KOPT-K1 (cell line): ENCODE data around the gene WDR35.
"Not testable (repeated sequence)": the region's sequence is repeated elsewhere in the genome, so short reads cannot be mapped to it uniquely, and the experiment has no call there.

Experiments
- H3K27ac ChIP-seq: fragments of 200-600 bp; sonication (generic); 2 replicates; pipeline ENCODE4 v1.5.1; 2016; ENCODE audit warnings: antibody characterized with exemption, mild to moderate bottlenecking, low read depth, low read length; ENCODE audit not compliant: poor library complexity, severe bottlenecking
- H3K36me3 ChIP-seq: fragments of 200-600 bp; sonication (generic); 2 replicates; pipeline ENCODE4 v1.5.1; 2017; ENCODE audit warnings: antibody characterized with exemption, mild to moderate bottlenecking, low read length, moderate library complexity; ENCODE audit not compliant: insufficient read depth
- H3K9me3 ChIP-seq: fragments of 200-600 bp; sonication (generic); 2 replicates; pipeline ENCODE4 v1.5.1; 2017; ENCODE audit warnings: antibody characterized with exemption, low read length, mild to moderate bottlenecking; ENCODE audit not compliant: insufficient read depth, poor library complexity, severe bottlenecking

WDR35 gene

DNA sequence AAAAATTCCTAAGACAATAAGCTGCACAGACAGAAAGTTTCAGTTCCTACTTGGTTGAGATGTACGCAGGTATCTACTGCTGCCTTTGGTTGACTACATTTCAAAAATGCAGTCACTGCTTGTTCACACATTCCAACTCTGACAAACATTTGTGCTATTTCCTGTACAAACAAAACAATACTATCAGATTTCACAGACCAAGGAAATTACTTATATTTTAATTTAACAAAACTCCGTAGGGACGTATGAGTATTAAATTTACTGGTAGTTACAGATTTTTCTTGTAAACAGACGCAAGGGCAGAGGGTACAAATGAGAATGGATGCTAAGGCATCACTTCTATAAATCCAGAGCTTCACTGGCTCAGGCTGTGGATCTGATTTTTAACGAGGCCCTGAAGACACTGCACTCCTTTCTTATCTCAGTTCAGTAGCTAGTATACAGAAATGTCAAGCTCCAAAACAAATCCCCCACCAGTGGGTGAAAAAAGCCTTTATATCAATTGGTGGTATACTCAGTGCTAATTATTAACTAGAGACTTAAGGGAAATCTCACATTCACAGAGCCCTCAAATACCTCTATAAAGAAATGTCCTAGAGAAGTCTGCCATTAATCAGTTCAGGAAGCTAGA, 56.4 kb downstream of the WDR35 start:
- Histone ChIP-seq H3K9me3 (peaks cover 6% of the 10 kb centered on the region), H3K27ac (no peak overlapping the region), H3K36me3 (no peaks in the 10 kb centered on the region; the same call in 1 of the 2 replicates)

DNA sequence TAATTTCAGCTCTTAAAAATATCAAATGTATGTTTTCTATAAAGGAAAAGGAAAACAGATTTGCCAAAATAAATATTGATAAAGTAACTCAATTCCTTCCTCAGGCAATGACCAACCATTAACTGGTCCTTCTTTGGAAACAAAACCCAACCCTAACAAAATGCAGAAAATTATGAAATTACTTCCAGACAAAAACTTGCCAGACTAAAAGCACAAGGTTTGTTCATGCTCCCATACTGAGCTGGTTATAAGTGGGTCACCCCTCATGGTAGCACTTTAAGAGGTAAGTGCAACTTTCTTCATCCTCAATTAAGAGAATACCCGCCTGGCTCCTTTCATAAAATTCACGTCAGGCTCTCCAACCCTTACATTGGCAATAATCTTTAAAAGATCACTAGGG, 57.0 kb downstream of the WDR35 start:
- peaks cover 11% of the 10 kb centered on the region for H3K9me3 ChIP-seq
- H3K36me3 ChIP-seq, result no peaks in the 10 kb centered on the region; the same call in 1 of the 2 replicates
- no peak overlapping the region for H3K27ac ChIP-seq

DNA sequence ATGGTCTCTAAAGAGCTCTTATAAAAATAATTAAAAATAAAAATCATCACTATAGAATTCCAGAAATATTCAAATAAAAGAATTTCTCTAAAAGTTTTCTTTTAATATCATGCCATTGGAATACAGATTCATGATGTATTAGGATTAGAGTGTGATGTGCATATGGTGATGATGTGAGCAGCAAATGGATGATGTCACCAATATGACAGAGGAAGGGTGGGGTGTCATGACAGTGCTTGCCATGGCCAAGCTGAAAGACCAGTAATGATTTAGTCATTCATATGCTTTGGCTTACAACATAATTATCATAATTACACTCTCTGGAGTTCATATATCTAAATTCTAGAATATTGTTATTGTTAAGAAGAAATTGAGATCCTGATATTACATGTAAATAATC, 60.7 kb downstream of the WDR35 start:
- Histone ChIP-seq H3K9me3 (peaks cover 23% of the 10 kb centered on the region), H3K36me3 (no peaks in the 10 kb centered on the region; the same call in 1 of the 2 replicates), H3K27ac (no peak overlapping the region)

DNA sequence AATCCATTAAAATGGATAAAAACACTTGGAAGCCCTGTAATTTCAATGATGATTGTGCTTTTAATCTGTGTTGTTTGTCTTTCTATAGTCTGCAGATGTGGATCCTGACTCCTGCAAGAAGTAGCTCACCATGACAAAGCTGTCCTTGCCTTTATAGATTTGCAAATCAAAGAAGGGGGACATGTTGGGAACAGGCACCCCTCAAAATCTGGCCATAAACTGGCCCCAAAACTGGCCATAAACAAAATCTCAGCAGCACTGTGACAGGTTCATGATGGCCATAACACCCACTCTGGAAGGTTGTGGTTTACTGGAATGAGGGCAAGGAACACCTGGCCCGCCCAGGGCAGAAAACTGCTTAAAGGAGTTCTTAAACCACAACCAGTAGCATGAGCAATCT, 62.1 kb downstream of the WDR35 start:
- H3K27ac ChIP-seq, H3K36me3 ChIP-seq: not testable (repeated sequence)
- H3K9me3 ChIP-seq, result peaks cover 23% of the 10 kb centered on the region

DNA sequence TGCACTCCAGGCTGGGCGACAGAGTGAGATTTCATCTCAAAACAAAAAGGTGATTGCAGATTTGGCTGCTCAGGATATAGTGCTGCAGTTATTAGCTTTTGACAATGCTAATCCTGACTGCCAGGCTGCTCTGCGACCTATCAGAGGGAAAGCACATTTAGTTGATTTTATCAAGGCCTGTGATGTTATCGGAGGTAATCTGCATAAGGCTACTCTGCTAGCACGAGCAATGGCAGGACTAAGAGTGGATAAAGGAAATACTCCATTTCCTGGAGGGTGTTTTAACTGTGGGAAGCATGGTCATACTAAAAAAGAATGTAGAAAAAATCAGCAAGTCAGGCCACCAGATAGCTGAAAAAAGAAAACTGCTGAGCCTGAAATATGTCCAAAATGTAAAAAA, 65.4 kb downstream of the WDR35 start:
- H3K27ac ChIP-seq, H3K36me3 ChIP-seq: not testable (repeated sequence)
- peaks cover 23% of the 10 kb centered on the region for H3K9me3 ChIP-seq

DNA sequence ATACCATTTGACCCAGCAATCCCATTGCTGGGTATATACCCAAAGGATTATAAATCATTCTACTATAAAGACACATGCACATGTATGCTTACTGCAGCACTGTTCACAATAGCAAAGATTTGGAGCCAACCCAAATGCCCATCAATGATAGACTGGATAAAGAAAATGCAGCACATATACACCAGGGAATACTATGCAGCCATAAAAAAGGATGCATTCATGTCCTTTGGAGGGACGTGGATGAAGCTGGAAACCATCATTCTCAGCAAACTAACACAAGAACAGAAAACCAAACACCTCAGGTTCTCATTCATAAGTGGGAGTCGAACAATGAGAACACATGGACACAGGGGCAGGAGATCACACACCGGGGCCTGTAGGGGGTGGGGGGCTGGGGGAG, 67.7 kb downstream of the WDR35 start:
- not testable (repeated sequence) for H3K9me3 ChIP-seq, H3K27ac ChIP-seq, H3K36me3 ChIP-seq

DNA sequence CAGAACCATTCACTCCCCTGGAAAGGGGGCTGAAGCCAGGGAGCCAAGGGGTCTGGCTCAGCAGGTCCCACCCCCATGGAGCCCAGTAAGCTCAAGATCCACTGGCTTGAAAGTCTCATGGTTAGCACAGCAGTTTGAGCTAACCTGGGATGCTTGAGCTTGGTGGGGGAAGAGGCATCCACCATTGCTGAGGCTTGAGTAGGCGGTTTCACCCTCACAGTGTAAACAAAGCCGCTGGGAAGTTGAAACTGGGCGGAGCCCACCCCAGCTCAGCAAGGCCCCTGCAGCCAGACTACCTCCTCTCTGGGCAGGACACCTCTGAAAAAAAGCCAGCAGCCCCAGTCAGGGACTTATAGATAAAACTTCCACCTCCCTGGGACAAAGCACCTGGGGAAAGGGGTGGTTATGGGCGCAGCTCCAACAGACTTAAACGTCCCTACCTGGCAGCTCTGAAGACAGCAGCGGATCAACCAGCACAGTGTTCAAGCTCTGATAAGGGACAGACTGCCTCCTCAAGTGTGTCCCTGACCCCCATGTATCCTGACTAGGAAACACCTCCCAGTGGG, 73.4 kb downstream of the WDR35 start:
- Histone ChIP-seq H3K9me3 (no peaks in the 10 kb centered on the region), H3K36me3 (no peaks in the 10 kb centered on the region), H3K27ac (no peak overlapping the region)

DNA sequence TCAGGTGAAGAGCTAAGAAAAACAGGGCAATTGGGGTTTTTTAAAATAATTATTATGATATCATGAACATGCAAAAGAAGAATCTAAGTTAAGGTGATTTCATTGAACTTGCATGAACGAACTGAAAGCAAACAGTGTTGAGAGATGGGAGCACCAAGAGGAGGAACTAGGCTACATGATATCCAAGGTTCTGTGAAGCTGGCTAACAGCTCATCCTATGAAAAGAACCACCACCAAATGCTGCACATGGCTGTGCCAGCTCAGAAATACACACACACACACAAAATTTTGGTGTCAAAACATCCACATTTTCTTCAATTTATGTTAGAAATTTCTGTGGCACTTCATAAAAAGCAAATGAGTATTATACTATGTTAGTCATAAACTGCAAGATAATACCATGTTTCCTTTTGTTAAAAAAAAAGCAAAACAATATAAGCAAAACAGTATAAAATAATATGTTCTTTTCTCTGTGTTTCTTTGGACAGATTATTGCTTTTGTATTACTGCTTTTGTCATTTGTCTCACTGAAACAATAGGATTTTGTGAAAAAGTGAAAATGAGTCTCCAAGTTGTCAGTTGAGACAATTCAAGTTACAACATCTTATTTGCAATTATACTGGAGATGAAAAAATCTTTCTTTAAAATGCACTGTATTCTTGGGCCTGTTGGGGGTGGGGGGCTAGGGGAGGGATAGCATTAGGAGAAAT, 75.5 kb downstream of the WDR35 start:
- Histone ChIP-seq H3K9me3 (no peaks in the 10 kb centered on the region), H3K36me3 (no peaks in the 10 kb centered on the region), H3K27ac (no peak overlapping the region)

DNA sequence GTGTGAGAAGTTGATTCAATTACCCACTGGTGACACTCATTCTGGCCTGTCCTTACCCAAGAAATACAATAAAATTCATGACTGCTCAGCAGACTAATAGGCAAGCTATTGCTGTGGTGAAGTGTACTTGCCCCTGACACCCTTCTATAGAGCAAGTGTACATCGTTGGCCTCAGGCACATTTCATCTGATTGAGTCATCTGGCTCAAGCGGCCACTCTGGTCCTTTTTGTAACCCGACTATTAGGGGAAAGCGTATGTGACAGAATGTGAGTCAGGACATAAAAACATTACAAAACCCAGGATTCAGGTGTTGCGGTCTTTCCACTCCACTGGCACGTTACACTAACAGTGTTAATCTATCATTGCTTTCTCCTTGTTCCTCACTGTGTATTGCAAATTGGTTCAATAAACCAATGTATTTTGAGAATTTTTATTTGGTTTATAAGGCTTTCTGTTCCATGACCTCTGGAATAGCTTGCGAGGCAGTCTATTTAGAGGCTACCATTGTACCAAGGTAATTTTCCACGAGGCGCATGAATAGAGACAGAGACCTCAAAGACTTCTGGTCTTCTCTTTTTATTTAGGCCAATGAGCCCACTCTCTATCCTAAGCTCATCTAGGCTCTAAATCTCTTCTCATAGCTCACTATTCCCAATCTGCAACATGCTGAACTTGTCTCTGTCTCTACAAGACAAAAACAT, 77.9 kb downstream of the WDR35 start:
- Histone ChIP-seq H3K27ac (no peak overlapping the region), H3K9me3 (no peaks in the 10 kb centered on the region), H3K36me3 (no peaks in the 10 kb centered on the region)

DNA sequence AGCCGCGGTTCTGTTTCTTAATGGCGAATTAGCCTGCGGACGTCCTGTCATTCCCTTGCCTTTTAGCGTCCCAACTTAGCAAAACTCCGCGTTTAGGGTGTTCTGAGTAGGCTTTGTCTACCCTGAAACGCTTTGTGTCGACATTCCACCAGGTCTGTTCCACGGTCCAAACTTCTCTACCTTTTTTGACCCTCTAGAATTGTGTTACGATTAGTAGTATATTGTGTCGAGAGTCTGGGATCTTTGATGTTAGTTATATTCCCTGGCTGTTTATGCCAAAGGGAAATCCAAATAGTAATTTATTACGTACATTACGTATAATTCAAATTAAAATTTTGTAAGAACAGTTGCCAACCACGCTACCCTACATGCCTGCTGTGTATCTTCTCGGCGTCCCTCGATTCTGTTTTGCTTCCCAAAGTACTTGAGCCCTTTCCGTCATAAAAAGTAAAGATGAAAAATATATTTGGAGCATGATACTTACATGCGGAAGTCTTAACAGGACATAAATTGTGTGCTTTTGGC, 87.6 kb downstream of the WDR35 start:
- peaks cover 7% of the 10 kb centered on the region; the same call in 1 of the 2 replicates for H3K36me3 ChIP-seq
- H3K9me3 ChIP-seq, result no peaks in the 10 kb centered on the region
- H3K27ac ChIP-seq, result peak overlapping the region; percentile 97

DNA sequence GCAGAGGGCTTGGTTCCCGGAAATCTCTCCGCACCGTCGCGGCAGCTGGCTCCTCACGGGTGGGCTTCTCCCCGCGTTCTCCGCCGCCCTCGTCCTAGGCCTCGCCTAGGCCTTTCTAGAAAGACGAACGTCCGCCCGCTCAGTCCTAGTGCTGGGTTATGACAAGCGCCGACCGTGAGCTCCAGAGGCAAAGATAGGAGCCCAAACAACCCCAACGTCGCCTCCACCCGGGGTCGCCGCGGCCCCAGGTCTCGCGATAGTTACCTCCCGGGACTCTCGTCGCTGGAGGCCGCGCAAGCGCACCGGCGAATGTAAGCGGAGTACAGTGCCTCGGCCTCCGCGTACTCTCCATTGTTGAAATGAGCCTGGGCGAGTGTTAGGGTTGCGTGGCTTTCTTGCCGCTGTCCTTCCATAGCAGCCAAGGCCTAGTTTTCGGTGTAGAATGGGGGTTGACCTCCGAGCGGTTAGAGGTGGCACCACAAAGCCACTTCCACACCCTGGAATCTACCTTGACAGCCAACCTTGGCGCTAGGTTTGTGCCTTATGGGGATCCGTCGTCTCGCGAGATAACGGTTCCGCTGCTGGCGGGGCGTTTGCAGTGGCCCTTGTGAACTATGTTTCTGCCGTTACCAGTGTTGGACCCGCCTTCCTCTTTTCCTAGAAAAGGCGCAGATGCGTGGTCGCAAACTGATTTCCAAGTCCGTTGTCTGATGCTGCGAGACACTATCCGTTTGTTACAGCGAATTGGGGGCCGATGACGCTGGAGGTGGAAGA, 88.3 kb downstream of the WDR35 start, which contains the start of gene TTC32:
TSS of gene TTC32 (minus strand) at position 542 of the 774 bp plus-strand sequence. CDS start at position 413, 129 bp downstream.
- Histone ChIP-seq H3K36me3 (peaks cover 7% of the 10 kb centered on the region; the same call in 1 of the 2 replicates), H3K9me3 (no peaks in the 10 kb centered on the region), H3K27ac (peak within 1 kb of the TSS; percentile 97)

DNA sequence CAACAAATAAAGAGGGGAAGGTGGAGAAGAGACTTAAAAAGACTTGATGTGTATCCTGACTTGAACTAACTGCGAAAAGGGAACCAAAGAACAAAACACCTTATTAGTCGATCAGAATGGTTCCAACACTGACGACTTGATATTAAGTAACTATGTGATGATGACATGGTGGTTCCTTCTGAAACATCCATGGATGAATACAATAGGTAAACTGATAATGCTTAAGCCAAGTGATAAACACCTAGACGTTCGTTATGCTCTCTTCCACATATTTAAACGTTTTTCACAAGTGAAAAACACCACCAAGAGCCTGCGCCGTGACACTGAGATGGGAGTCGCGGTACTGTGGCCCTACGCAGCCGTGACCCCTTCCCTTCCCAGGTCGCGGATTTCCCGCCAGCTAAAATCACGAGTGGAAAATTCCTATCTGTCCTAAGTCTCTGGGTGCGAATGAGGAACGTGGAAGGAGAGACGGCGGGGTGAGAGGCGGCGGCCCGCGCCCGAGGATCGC, 88.9 kb downstream of the WDR35 start:
- Histone ChIP-seq H3K27ac (peak overlapping the region; percentile 97), H3K9me3 (no peaks in the 10 kb centered on the region), H3K36me3 (peaks cover 7% of the 10 kb centered on the region; the same call in 1 of the 2 replicates)

DNA sequence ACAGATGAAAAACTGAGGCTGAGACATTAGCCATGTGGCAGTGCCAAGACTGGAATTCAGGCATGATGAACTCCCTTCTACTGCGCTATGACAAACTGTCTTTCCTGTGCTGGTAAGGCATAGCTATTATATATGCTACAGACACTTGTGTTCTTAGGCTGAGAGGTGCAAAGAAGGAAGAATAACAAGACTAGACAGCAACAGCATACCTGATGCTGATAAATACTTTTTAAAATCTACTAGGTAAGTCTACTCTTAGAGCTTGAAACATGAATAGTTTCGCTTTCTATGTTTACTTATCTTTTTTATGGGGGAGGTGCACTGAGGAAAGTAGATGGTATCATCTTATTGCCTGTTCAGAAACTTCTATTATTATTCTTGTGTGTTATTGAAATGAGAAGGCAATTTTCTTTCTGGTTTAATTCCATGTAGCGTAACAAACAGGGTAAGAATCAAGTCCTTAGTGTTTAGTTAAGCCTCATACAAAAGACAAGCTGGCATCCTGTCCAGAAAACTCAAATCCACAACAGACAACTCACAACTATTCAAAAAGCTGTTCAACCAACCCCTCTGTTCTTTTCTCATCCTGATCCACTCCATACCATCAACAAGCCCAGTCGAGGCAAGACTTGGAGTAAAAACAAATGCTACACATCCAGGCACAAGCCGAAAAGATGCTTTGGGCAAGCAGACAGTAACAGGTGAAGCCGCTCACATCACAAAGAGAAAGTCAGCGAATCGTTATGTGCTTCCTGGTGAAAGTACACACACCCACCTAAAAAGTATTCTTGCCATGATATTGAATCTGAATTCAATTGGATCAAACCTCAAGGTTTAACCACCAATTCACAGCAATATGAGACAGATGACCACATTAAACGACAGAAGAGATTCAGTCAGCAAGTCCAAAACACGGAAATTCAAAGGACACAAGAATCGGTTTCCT, 89.6 kb downstream of the WDR35 start:
- Histone ChIP-seq H3K9me3 (no peaks in the 10 kb centered on the region), H3K36me3 (peaks cover 7% of the 10 kb centered on the region; the same call in 1 of the 2 replicates), H3K27ac (peak overlapping the region; percentile 97)
